Bone marrow (tissue), 2 donors: ENCODE results near the gene HDGFL1.

ENCODE experiments used
- DNase-seq, 2 donors: peaks; one replicate each; lab custom pipeline; 2025; lab: John Stamatoyannopoulos, UW

Gene HDGFL1

DNA sequence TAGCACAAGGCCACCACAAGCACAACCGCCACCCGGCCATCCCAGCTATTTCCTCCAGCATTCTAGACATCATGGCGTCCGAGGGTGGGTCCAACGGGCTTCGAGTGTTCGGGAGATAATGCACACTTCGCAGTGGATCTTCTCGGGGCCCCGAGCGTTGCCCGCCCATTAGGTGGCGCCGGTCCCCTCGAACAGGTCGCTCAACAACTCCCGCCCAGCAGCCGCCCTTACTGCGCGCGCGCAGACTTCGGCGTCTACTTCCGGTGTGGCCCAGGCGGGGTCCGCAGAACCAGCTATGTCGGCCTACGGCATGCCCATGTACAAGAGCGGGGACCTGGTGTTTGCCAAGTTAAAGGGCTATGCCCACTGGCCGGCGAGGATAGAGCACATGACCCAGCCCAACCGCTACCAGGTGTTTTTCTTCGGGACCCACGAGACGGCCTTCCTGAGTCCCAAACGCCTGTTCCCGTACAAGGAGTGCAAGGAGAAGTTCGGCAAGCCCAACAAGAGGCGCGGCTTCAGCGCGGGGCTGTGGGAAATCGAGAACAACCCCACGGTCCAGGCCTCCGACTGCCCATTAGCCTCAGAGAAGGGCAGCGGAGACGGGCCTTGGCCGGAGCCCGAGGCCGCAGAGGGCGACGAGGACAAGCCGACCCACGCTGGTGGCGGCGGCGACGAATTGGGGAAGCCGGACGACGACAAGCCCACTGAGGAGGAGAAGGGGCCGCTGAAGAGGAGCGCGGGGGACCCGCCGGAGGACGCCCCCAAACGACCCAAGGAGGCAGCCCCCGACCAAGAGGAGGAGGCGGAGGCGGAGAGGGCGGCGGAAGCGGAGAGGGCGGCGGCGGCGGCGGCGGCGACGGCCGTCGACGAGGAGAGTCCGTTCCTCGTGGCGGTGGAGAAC, at the start of gene HDGFL1:
HDGFL1 (plus strand) TSS at position 286 of the 904 bp plus-strand sequence; CDS start at position 296, 10 bp downstream.
- no peak for DNase-seq

DNA sequence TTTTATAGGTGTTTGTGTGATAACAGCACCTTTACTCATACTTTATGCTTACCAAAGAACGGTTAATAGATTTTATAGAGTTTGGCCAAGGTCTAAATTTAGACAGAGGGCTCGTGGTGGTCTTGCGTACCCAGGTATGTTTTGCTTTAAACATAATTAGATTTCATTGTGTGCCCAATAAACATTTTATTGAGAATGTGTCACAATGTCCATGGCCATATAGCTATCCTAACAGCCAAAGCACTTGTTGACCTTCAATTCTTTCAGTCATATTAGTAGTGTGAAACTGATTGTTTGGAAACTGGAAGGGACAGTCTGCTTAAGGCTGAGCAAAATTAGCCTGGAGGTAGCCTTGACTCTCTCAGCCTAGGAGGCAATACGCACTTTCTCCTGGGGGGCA, 48.3 kb upstream of the HDGFL1 start:
- DNase-seq: no peak

DNA sequence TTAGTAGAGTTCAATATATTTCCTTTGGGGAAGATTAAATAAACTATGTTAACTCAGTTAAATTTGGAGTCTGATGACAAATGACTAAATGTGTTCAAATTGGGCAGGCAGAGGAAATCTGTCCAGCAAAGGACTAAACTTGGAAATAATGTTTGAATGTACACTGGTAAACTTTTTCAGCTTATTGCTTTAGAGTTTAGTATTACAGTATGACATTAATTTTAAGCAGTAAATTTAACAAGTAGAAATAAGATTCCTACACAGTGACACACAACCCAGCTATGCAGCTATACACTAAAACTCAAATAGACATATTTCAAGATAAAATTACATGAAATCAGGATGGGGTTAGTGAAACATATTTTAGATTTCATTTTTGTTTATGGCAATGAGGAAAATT, 42.6 kb upstream of the HDGFL1 start:
- DNase-seq: no peak

DNA sequence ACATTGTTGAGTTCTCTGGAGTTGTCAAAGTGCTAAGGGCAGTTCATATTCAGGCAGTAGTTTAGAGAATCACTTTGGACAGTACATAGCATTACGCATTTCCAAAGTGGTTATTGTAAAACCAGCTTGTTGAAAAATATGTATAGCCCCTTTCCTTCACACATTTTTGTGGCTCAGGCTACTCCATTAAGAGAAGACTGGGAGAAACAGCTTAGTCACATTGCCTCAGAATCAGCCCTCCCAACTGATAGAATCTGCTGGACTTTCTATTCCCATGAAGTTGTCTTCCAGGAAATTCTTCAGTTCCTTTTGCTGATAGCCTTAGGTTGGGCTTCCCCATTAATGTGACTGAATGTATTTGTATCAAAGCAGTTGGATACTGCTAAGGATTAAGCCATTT, 39.5 kb upstream of the HDGFL1 start:
- no peak for DNase-seq

DNA sequence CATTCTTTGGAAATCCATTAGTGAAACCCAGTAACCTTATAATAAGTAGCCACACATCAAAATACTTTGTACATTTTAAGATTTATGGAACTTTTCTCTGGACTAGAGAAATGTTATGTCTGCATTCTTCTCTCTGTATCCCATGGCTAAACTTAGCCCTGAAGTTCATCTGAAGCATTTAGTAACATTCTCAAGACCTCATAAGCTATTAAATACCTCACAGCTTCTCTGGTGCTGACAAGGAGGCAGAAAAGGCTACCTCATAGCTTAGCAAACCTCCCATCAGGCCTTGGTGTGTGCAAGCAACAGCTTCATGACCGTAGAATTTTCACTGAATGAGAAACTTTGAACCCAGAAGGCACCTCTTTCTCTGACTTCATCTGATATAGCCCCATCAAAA, 38.9 kb upstream of the HDGFL1 start:
- no peak for DNase-seq

DNA sequence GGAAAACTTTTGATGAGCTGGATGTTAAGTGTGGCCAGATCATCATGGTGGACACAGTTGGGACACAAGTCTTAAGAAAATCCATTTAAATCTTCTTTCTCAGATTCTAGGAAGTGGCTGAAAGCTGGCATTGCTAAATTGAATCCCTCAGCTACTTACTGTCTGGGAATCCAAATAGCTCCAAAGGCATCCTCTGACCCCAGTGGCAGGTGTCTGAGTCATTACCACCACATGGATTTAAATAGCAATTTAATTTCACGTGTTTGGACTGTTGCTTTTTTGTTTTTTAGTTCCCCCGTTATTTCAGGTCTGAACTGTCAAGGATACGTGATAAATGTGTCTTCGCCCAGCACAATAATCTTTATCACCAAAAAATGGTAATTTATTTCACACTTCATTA, 33.2 kb upstream of the HDGFL1 start:
- DNase-seq: no peak

DNA sequence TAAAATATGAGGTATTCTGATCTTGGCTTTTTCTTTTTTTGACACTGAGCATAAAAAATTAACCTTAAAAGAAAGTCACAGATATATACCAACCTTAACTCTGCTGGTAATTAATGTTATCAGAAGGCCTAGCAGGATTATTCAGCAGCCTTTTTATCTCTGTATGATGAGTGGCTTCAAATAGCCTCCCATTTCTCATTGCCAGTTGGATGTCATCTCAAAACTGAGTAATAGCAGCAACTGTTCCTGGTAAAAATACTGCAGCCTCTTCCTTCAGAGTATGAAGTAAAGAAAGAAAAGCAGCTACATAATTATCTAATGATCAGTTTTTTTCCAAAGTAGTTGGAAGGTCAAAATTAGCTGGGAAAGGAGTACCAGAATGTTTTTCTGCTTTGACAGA, 24.9 kb upstream of the HDGFL1 start:
- DNase-seq: no peak

DNA sequence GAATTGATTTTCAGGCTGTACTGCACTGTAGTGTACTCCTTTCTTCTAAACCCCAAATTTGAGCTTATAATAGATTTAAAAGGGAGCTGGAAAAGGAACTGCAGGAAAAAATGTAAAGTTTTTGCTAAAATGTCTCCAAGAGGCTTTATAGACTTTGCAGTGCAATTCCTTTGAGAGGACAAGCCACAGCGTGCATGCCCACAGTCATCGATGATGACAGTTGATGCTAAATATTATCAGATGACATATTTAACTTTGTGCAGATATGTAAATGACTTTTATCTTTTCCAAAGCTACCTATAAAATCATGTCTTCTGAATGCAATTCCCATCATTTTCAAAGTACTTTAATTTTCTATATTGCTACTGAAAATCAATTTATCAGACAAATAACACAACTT, 24.3 kb upstream of the HDGFL1 start:
- DNase-seq: no peak

DNA sequence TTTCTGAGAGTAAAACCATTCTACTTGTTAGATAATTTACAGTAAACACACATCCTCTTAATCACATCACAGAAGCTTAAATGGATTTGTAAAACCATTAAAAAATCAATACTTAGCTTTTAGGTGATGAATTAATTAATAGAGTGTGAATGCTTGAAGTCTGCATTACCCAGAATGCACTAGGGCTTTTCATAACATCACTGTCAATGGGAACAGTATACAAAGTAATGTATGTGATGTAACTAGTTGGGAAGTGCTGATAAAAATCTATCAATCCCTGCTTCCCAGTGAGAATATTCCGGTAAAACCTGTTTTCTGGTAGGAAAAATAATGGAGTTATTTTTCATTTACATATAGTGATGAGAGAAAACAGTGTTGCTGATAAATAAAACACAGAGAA, 23.1 kb upstream of the HDGFL1 start:
- DNase-seq: no peak

DNA sequence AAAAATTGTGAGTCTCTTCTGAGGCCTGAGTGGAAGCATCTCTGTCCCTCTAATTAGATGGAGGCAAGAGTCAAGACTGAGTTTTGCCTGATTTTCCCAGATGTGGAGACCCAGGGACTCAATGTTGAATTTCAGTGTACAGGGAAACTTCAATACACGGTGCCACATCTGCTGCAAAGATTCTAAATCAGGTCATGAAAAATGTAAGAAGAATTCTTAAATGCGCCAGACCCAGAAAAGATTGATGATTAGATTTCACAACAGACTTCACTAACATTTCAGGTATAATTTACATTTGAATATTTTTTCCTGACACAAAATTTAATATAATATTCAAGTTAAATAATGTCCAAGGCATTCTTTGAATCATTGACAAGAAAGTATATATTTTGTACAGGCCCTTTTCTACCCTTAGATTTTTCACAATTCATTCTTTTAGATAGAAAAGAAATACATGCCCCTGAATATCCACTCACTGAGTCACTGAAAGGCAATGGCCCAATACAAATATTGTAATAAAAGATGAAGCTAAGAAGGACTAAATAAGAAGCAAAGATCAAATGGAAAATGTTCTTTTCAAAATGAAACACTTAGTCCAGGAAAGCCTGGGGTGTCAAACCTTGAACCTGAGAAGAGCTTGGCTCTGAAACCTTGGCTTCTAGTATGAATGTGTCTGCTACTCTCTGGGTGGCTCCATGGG, 18.2 kb upstream of the HDGFL1 start:
- DNase-seq: no peak

DNA sequence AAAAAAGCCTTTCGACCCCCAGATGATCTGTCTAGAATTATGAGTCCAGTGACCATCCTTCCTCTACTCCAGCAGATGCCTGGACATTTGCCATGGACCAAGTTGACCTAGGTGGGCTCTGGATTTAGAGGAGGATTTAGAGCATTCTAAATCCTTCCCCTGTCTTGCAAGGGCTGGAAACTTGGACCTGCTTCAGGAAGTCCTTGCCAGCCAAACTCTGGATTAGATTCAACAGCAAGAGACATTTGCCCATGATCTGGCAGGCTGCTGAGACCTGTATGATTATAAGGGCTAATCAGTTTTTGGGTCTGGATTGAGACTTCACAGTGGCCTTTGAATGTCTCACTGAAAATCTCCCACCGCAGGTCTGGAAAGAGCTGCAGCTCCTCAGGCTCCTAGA, 13.1 kb upstream of the HDGFL1 start:
- no peak for DNase-seq

DNA sequence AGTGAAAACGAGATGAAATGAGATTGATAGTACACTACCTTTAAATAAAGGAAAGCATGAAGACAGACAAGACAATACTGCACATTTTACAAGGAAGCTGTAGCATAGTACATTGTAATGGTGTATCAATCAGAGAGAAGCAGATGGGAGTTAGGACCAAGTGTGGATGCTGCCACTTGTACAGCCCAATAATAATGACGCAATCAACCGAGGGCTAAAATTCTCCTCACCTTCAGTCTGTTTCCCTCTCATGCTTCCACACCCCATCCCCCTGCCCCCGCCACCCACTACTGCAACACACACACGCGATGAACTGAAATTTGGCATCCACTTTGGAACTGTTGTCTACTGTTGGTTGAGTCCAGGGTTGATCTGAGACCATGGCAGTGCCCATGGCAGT, 12.4 kb upstream of the HDGFL1 start:
- DNase-seq: no peak

DNA sequence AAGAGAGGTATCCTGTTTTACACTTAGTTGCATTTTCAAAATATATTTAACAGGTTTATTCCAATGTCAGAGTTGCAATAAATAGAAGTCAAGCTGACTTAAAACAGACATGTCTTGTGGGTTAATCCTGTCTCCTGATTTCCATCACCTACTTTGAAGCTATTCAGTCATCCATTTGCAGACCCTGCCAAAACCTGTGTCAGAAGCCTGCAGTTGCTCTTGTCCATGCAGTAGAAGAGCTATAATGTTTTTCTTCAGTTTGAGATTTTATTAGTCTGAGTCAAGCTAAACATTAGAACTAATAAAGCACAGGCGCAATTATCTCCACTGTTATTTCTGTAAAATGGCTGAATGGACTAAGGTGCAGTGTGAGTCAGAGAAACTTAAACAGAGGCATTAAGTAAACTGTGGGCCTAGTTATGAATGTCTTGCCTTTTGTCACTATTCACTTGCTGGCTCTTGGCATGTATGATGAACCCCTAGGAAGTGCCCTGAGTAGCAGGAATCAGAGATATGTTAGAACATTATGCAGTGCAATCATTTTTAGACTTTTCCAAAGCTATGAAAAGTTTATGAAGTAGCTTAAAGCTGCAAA, 11.0 kb upstream of the HDGFL1 start:
- no peak for DNase-seq

DNA sequence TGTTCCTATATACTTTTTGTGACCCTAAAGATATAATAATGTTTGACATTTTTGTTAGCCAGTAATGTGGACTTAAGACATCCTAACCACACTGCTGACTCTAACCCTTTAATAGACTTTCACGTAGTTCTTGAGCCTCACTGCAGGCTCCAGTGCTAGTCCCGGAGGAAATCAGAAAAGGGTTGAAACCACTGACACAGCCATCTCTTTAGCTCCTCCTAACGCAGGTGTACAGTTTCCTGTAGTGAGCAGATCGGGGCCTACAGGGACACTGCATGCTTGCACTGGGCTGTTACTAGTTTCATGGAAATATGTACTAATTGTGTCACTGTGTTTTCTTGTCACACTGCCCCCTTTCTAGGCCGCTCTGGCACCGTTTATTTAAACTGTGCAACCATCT, 512 bp upstream of the HDGFL1 start:
- DNase-seq: no peak

DNA sequence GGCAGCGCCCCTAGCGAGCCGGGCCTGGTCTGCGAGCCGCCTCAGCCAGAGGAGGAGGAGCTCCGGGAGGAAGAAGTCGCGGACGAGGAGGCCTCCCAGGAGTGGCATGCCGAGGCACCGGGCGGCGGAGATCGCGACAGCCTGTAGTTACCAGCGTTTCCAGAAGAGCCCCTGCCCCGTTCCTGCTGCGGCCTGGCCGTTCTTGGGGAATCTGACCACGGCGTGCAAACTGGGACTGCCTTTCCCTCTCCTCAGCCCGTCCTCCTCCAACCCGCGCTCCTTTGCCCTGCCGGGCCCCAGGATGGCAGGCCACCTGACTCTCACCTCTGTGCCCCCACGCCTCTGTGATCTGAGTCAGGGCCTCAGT, 802 bp downstream of the HDGFL1 start:
- no peak for DNase-seq

DNA sequence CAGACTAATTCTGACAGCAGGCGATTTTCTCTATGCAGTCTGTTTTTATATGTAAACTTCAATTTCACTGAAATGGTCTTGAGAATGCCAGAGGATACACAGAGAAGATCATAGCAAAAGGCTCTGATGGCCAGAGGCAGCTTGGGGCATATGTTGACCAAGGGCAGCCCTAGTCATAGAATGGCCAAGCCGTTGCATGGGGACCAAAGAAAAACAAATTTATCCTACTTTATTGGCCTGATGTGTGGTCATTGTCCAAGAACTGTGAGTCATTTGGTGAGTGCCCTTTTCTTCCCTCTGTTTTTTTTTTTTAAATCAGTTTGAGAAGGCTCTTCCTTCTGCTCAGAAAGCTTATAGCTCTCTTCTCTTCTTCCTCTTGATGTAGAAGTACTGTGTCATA, 5.8 kb downstream of the HDGFL1 start:
- DNase-seq: no peak

DNA sequence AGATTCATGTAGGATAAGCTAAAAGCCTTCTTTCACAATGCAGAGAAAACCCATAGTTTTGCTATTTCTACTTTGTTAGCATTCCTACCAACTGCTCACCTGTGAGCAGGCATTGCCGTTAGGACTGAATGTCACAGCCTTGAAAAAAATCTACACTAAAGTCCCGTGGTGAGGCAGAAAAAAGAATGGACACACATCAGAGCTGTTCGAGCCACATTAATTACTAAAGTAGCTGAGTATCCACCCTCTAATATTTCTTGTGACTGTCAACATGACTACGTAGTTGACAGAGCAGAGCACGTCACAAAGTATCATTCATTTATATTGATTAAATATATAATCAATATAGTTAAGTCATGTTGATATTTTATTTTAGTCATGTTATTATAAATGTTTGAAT, 10.1 kb downstream of the HDGFL1 start:
- DNase-seq: no peak

DNA sequence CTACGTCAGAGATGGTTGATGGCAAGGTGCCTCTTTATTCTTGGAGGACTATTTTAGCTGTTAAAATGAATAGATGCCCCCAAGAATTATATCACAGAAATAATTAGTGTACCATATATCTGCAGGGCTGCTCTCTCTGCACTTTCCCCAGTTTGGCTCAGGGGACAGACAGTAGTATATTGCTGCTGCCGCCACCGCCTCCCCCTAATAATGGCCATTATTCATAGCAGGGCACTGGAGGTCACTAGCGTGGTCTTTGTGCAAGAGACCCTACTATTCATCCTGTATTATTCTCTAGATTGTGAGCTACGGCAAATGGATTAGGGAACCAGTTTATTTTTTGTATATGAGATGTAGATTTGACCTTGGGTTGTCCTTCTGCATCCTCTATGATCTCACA, 11.0 kb downstream of the HDGFL1 start:
- DNase-seq: no peak

DNA sequence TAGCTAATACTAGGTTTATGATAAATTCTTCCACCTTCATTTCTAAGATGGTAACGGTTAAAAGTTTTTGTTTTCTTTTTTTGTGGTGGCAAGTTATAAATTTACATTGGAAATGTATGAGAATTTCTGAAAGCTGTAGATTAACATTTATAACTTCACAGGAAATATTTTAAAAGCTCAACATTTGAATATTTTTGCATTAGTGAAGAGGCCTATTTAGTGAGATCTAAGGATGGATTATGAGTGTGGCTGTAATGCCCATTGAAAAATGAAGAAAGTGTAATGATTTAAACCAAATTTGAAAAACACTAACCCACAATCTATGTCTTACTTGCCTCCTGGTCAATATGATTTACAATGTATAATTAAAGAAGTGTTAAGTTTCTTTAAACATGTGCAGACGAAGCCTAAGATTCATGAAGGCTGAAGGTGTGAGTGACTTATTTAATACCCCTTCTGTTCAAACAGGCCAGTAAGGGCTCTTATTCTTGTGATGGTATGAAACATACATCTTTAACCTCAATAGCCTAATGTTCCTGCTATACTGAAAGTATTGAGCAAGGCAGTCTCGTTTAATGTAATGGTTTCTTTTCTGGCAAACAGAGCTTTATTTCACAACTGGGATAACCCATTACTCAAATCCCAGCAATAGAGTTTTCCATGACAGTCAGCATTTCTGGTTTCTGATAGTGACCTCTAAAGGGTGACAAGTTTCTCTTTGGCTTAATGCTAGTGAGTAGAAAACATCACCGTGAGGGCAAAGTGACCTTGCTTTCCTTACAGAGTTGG, 13.2 kb downstream of the HDGFL1 start:
- no peak for DNase-seq

DNA sequence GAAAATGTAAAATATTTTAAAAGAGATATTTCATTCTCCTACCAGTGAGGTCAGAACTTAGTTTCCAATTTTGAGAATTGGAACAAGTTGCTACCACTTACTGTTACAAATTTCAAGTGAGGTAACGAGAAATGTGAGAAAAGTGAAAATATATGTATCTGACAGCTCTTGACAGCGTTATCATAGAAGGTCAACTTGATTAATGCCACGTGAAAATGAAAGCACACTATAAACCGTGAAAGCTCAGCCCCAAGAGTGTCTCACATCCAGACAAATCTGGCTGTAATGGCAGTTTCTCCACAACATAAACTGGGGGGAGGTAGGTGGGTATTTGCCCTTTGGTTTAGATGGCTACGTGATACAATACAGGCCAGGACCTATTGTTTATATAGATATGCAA, 13.9 kb downstream of the HDGFL1 start:
- no peak for DNase-seq

DNA sequence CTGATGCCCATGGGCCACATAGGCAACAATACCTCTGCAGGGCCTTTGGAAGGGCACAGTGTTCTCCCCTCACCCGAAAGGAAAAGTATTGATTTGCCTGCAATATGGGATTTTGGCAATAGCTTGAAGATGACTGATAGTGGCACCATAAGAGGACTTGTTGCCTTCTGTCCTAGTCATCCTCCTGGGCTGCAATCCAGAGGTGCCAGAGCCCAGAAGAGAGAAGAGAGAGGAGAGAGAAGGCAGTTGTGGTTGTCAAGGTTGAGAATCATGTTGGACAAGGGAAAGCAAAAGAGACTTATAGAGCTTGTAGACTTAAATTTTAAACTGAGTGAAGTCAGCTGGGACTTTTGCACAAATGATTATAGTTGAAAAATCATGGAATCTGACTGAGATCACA, 14.6 kb downstream of the HDGFL1 start:
- DNase-seq: no peak

DNA sequence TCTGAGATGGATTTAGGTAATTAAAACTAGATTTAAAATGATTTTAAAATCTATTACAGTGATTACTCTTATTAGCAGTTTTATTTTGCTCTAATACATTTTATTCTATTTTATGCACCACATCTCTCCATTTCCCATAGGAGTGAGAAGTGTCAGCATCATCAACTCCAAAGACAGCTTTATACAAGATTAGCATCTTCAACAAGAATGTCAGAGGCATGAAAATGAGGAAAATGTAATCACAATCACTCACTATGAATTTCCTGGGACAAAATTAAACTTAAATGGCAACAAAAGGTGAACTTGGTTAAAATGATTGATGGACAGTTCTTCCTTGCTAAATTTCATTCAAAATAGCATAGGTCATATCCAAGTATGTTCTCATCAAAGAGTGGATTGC, 19.8 kb downstream of the HDGFL1 start:
- no peak for DNase-seq
